ENCODE measurements around the gene LRMDA.

DNA sequence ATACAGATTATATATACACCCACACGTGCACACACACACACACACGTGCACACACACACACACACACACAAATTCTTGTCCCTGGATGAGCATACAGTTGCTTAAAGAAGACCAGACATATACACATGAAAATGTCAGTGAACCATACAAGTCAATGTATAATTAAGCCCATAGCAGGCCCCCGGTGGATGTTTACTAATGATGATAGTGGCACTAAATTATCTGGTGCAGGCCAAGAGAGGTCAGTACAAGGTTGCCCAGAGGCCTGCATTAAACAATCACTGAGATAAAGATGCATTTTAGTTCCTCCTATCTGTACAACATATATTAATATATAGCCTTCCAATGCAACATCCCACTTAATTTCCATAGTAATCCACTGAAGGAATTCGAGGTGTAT is 860.5 kb downstream of the LRMDA start:
- TF ChIP-seq, protein P1, sequence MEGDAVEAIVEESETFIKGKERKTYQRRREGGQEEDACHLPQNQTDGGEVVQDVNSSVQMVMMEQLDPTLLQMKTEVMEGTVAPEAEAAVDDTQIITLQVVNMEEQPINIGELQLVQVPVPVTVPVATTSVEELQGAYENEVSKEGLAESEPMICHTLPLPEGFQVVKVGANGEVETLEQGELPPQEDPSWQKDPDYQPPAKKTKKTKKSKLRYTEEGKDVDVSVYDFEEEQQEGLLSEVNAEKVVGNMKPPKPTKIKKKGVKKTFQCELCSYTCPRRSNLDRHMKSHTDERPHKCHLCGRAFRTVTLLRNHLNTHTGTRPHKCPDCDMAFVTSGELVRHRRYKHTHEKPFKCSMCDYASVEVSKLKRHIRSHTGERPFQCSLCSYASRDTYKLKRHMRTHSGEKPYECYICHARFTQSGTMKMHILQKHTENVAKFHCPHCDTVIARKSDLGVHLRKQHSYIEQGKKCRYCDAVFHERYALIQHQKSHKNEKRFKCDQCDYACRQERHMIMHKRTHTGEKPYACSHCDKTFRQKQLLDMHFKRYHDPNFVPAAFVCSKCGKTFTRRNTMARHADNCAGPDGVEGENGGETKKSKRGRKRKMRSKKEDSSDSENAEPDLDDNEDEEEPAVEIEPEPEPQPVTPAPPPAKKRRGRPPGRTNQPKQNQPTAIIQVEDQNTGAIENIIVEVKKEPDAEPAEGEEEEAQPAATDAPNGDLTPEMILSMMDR (IDR thresholded peaks at IDR 0.05), result no peak
- no peak for TF ChIP-seq EZH2phosphoT487 (IDR thresholded peaks at IDR 0.05)
- TF ChIP-seq EZH2 (IDR thresholded peaks at IDR 0.05), result no peak

Data from neural progenitor cell (in vitro differentiated cells).